Esophagus squamous epithelium (tissue), 4 donors: ENCODE data around the gene TUBGCP5.

ENCODE experiments used
- CTCF ChIP-seq, 6 experiments: fragments of 450-650 bp in 4 of 6; fragments of 200-600 bp in 2 of 6; sonication (generic) in 2 of 6; IDR thresholded peaks; one replicate each; pipeline ENCODE4 v1.5.1; 2016 to 2019; ENCODE audit warnings: antibody characterized with exemption in 6 of 6, mild to moderate bottlenecking in 4 of 6, moderate library complexity in 4 of 6
- POLR2A ChIP-seq, 4 donors: fragments of 450-650 bp; IDR thresholded peaks; one replicate each; pipeline ENCODE4 v1.6.1; 2017; ENCODE audit warnings: antibody characterized with exemption in 4 of 4, mild to moderate bottlenecking in 4 of 4, moderate library complexity in 3 of 4

- TF ChIP-seq POLR2A (IDR thresholded peaks at IDR 0.05) (no peak), CTCF (IDR thresholded peaks at IDR 0.05) (no peak)
Observed at GRCh38 chr15:23038726-23039142, 635 bp downstream of the TUBGCP5 start.
